K562 (cell line): Measurements from ENCODE around the gene LY6G6D. TPM values are rescaled to one million over a fixed set of nuclear protein-coding genes. Genes with fewer than 3 reads are reported as not detected.

Source experiments
- BDP1 ChIP-seq: IDR thresholded peaks from 3 replicates; pipeline ENCODE4 v1.6.1; 2011; ENCODE audit not compliant: insufficient read length, insufficient read depth
- CBX3 ChIP-seq, 2 experiments: IDR thresholded peaks; 1 replicate in 1 of 2; 2 replicates in 1 of 2; pipeline ENCODE4 v1.6.1; 2012; ENCODE audit warnings: inconsistent platforms in 2 of 2, low read length in 2 of 2, borderline replicate concordance in 1 of 2, control low read depth in 1 of 2
- CHCHD3 ChIP-seq: fragments of 250-450 bp; sonication (Bioruptor Pico); IDR thresholded peaks from 2 replicates; pipeline ENCODE4 v2.1.2; 2022; ENCODE audit warnings: mild to moderate bottlenecking
- CTBP1 ChIP-seq: fragments of 450-650 bp; IDR thresholded peaks from 2 replicates; pipeline ENCODE4 v1.6.1; 2016; ENCODE audit warnings: borderline replicate concordance
- CTCF ChIP-seq, 3 experiments: IDR thresholded peaks in 2 of 3; conservative IDR thresholded peaks in 1 of 3; 2 replicates each; pipeline ENCODE4 v1.5.1; 2011 to 2012; ENCODE audit warnings: low read length in 3 of 3, mild to moderate bottlenecking in 3 of 3, control low read depth in 2 of 3, improper control_type of control experiment in 1 of 3, inconsistent platforms in 1 of 3, low read depth in 1 of 3, mixed read lengths in 1 of 3, moderate library complexity in 1 of 3; ENCODE audit not compliant: insufficient read depth in 2 of 3
- DPF2 ChIP-seq: fragments of 450-650 bp; IDR thresholded peaks from 2 replicates; pipeline ENCODE4 v1.6.1; 2016
- E2F5 ChIP-seq: sonication (generic); formaldehyde crosslinking; IDR thresholded peaks from 2 replicates; pipeline ENCODE4 v1.8.0; 2022; ENCODE audit warnings: mild to moderate bottlenecking, missing genetic modification reagents
- ELF2 ChIP-seq: fragments of 250-450 bp; sonication (Bioruptor Pico); IDR thresholded peaks from 2 replicates; pipeline ENCODE4 v1.5.0; 2021; ENCODE audit warnings: mild to moderate bottlenecking
- FOXA3 ChIP-seq, 2 experiments: fragments of 450-650 bp in 1 of 2; sonication (generic) in 1 of 2; formaldehyde crosslinking; IDR thresholded peaks in 1 of 2; conservative IDR thresholded peaks in 1 of 2; 2 replicates each; pipeline versions ENCODE4 v1.4.0 to v1.8.0; 2020 to 2022; ENCODE audit warnings: mild to moderate bottlenecking in 2 of 2, missing genetic modification reagents in 1 of 2
- GTF2B ChIP-seq: IDR thresholded peaks from 2 replicates; pipeline ENCODE4 v1.6.1; 2011; ENCODE audit not compliant: insufficient read length; ENCODE audit errors: extremely low read depth
- HES1 ChIP-seq: fragments of 450-650 bp; IDR thresholded peaks from 2 replicates; pipeline ENCODE4 v1.6.1; 2016; ENCODE audit warnings: low read depth, mild to moderate bottlenecking, moderate library complexity
- HMG20A ChIP-seq: fragments of 450-650 bp; formaldehyde crosslinking; conservative IDR thresholded peaks from 2 replicates; pipeline ENCODE4 v1.4.0; 2020; ENCODE audit warnings: mild to moderate bottlenecking, mixed read lengths
- KLF6 ChIP-seq: fragments of 250-450 bp; sonication (Bioruptor Pico); IDR thresholded peaks from 2 replicates; pipeline ENCODE4 v1.4.0; 2020; ENCODE audit warnings: mild to moderate bottlenecking, moderate library complexity, borderline replicate concordance
- MTF1 ChIP-seq: fragments of 250-450 bp; sonication (Bioruptor Pico); IDR thresholded peaks from 2 replicates; pipeline ENCODE4 v1.9.0; 2021; ENCODE audit warnings: moderate library complexity, mild to moderate bottlenecking, inconsistent platforms, borderline replicate concordance
- NCOA4 ChIP-seq: fragments of 450-650 bp; IDR thresholded peaks from 2 replicates; pipeline ENCODE4 v1.6.1; 2018; ENCODE audit warnings: mild to moderate bottlenecking; ENCODE audit not compliant: partially characterized antibody
- NFIC ChIP-seq: fragments of 450-650 bp; IDR thresholded peaks from 2 replicates; pipeline ENCODE4 v1.6.1; 2017; ENCODE audit warnings: mild to moderate bottlenecking, inconsistent platforms
- NR3C1 ChIP-seq: sonication (generic); formaldehyde crosslinking; IDR thresholded peaks from 2 replicates; pipeline ENCODE4 v1.8.1; 2022; ENCODE audit warnings: missing genetic modification reagents
- PHF8 ChIP-seq: fragments of 200-600 bp; sonication (generic); IDR thresholded peaks from 2 replicates; pipeline ENCODE4 v1.6.1; 2012; ENCODE audit warnings: mixed run types, mild to moderate bottlenecking, inconsistent platforms, low read length, moderate library complexity, borderline replicate concordance
- POU5F1 ChIP-seq: fragments of 150-350 bp; IDR thresholded peaks from 2 replicates; pipeline ENCODE4 v1.6.1; 2014; ENCODE audit warnings: borderline replicate concordance, low read length, low read depth, mild to moderate bottlenecking; ENCODE audit not compliant: partially characterized antibody
- RBM25 ChIP-seq: fragments of 200-400 bp; formaldehyde crosslinking; IDR thresholded peaks from 2 replicates; pipeline ENCODE4 v1.6.1; 2018; ENCODE audit warnings: low read length, low read depth, moderate library complexity; ENCODE audit not compliant: severe bottlenecking
- RFX7 ChIP-seq: fragments of 250-450 bp; sonication (Bioruptor Pico); IDR thresholded peaks from 2 replicates; pipeline ENCODE4 v1.5.1; 2021; ENCODE audit warnings: mild to moderate bottlenecking
- SMARCB1 ChIP-seq: IDR thresholded peaks from 2 replicates; pipeline ENCODE4 v1.6.1; 2011; ENCODE audit warnings: improper control_type of control experiment, low read depth; ENCODE audit not compliant: insufficient read length
- SRSF3 ChIP-seq: fragments of 200-400 bp; formaldehyde crosslinking; IDR thresholded peaks from 2 replicates; pipeline ENCODE4 v1.6.1; 2016; ENCODE audit warnings: mild to moderate bottlenecking, low read length, moderate library complexity; ENCODE audit not compliant: insufficient read depth
- ZBTB17 ChIP-seq: fragments of 450-650 bp; formaldehyde crosslinking; IDR thresholded peaks from 2 replicates; pipeline ENCODE4 v1.4.0; 2020; ENCODE audit warnings: mild to moderate bottlenecking
- ZFPM2 ChIP-seq: fragments of 250-450 bp; sonication (Bioruptor Pico); IDR thresholded peaks from 2 replicates; pipeline ENCODE4 v1.5.1; 2022; ENCODE audit warnings: mild to moderate bottlenecking
- polyA plus RNA-seq, 8 experiments: library from polyadenylated mRNA; depleted of rRNA in 4 of 8; stranded (reverse) in 5 of 8; unstranded in 3 of 8; fragments of >200 nt; fragmentation: Nextera tagmentation in 2 of 8; fragmentation: Illumina TruSeq in 1 of 8; extraction: Ambion mirVana in 2 of 8; extraction: Trizol in 1 of 8; gene quantifications; 2 replicates each; pipeline versions ENCODE4 v1.2.1 to v1.2.3, GENCODE V29; 2011 to 2014; ENCODE audit warnings: inconsistent platforms in 1 of 8, missing spikeins in 1 of 8
- total RNA-seq, 7 experiments: library from RNA; depleted of rRNA in 6 of 7; stranded (reverse); fragments of >200 nt in 6 of 7; fragmentation: Illumina TruSeq in 2 of 7; extraction: Trizol in 2 of 7; gene quantifications; 2 replicates each; pipeline versions ENCODE4 v1.2.1 to v1.2.3, GENCODE V29; 2011 to 2021; ENCODE audit warnings: low replicate concordance in 1 of 7

LY6G6D gene
- total and polyA plus RNA-seq, 9 of the 15 experiments (the other 6 are each of a cell fraction or from before 2014, with no cell fraction given) = 0.30 to 0.38 TPM; not detected in 7

- TF ChIP-seq CTCF (IDR thresholded peaks at IDR 0.05 in 2 of 3, conservative IDR thresholded peaks at IDR 0.05 in 1 of 3; ENCODE audit: insufficient read depth in 2 of 3, low read depth in 1 of 3, low read length in 3 of 3) (no peak), E2F5 (CRISPR knock-in tag) (0 out of 2 replicates have a peak, but pooled peaks have one; percentile 9), NFIC (no peak), MTF1 (CRISPR knock-in tag) (peak; percentile 33; the same call in 1 of the 2 replicates), SMARCB1 (no peak), KLF6 (CRISPR knock-in tag) (no peak), NR3C1 (CRISPR knock-in tag) (no peak), ZBTB17 (CRISPR knock-in tag) (0 out of 2 replicates have a peak, but pooled peaks have one; percentile 12), HES1 (no peak), RBM25 (no peak), CHCHD3 (0 out of 2 replicates have a peak, but pooled peaks have one; percentile 60), ZFPM2 (CRISPR knock-in tag) (no peak), RFX7 (no peak), GTF2B (no peak), CTBP1 (no peak), BDP1 (no peak), SRSF3 (peak; percentile 16; the same call in 1 of the 2 replicates), CBX3 (IDR thresholded peaks at IDR 0.05; ENCODE audit: borderline replicate concordance in 1 of 2, low read length in 2 of 2) (no peak), ELF2 (CRISPR knock-in tag) (peak; percentile 39; the same call in 1 of the 2 replicates), HMG20A (0 out of 2 replicates have a peak, but pooled peaks have one; percentile 19), DPF2 (no peak), NCOA4 (no peak), FOXA3 (CRISPR knock-in tag; conservative IDR thresholded peaks at IDR 0.05 in 1 of 2, IDR thresholded peaks at IDR 0.05 in 1 of 2) (no peak), PHF8 (no peak), POU5F1 (no peak)
Measured at GRCh38 chr6:31740397-31741223, 25.5 kb downstream of the LY6G6D start (continued).
